ENCODE measurements around the gene TAF13.

DNA sequence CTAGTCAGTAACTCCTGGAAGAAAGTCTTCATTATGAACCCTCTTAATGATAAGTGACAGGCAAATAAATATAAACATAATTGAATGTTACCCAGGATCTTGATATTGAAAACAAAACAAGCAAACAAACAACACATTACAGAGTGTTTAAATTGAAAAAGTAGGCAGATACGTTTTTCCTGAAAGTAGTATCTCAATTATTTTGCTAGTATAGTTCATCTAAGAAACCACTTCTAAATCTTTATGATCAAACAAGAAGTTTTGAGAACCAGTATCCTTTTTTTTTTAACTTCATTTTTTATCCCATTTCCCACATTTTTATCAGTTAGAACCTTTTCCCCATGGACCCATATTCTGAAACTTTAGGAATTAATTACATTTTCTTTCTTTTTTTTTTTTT, 30.2 kb downstream of the TAF13 start:
- TF ChIP-seq, protein P1, sequence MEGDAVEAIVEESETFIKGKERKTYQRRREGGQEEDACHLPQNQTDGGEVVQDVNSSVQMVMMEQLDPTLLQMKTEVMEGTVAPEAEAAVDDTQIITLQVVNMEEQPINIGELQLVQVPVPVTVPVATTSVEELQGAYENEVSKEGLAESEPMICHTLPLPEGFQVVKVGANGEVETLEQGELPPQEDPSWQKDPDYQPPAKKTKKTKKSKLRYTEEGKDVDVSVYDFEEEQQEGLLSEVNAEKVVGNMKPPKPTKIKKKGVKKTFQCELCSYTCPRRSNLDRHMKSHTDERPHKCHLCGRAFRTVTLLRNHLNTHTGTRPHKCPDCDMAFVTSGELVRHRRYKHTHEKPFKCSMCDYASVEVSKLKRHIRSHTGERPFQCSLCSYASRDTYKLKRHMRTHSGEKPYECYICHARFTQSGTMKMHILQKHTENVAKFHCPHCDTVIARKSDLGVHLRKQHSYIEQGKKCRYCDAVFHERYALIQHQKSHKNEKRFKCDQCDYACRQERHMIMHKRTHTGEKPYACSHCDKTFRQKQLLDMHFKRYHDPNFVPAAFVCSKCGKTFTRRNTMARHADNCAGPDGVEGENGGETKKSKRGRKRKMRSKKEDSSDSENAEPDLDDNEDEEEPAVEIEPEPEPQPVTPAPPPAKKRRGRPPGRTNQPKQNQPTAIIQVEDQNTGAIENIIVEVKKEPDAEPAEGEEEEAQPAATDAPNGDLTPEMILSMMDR (IDR thresholded peaks at IDR 0.05), result no peak
- no peak for TF ChIP-seq POLR2A (IDR thresholded peaks at IDR 0.05)

All from prostate gland (tissue), 2 donors.